B cell (primary cell): ENCODE data around the gene KIAA1191.

Source experiments
- EZH2 ChIP-seq: IDR thresholded peaks from 2 replicates; pipeline ENCODE4 v1.6.1; 2012; ENCODE audit warnings: borderline replicate concordance, low read depth, mild to moderate bottlenecking, moderate library complexity, low read length; ENCODE audit not compliant: insufficient read depth, poor library complexity, severe bottlenecking
- TF ChIP-seq, protein P1 (sequence below): fragments of 200-600 bp; IDR thresholded peaks from one replicate; pipeline ENCODE4 v1.8.0; 2022; ENCODE audit warnings: antibody characterized with exemption, mild to moderate bottlenecking

DNA sequence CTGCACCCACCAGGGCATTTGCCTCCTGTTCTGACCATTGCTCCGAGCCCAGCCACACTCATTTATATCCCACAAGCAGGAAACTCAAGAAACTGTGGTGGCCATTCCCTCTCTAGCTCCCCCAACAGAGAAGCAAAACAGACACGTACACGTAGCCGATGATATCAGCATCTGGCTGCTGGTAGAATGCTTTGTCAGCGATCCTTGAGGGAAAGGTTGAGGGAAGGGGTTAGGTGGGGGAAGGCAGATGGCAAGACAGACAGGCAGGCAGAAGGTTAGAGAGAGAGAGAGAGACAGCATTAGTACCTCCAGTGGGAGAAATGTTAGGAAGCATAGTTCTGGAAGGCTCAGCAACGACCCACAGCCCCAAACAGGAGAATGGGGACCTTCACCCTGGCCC, 34.8 kb upstream of the KIAA1191 start:
- TF ChIP-seq, protein P1, sequence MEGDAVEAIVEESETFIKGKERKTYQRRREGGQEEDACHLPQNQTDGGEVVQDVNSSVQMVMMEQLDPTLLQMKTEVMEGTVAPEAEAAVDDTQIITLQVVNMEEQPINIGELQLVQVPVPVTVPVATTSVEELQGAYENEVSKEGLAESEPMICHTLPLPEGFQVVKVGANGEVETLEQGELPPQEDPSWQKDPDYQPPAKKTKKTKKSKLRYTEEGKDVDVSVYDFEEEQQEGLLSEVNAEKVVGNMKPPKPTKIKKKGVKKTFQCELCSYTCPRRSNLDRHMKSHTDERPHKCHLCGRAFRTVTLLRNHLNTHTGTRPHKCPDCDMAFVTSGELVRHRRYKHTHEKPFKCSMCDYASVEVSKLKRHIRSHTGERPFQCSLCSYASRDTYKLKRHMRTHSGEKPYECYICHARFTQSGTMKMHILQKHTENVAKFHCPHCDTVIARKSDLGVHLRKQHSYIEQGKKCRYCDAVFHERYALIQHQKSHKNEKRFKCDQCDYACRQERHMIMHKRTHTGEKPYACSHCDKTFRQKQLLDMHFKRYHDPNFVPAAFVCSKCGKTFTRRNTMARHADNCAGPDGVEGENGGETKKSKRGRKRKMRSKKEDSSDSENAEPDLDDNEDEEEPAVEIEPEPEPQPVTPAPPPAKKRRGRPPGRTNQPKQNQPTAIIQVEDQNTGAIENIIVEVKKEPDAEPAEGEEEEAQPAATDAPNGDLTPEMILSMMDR, result no peak
- no peak for TF ChIP-seq EZH2
